Pons (tissue), 1 donor: ENCODE results near the gene ACOX3.
"Not testable (repeated sequence)": the region's sequence is repeated elsewhere in the genome, so short reads cannot be mapped to it uniquely, and the experiment has no call there.

Experiments
- DNase-seq: peaks from one replicate; pipeline ENCODE4 v3.0.0-alpha.2; 2016; ENCODE audit warnings: low spot score

Gene ACOX3

DNA sequence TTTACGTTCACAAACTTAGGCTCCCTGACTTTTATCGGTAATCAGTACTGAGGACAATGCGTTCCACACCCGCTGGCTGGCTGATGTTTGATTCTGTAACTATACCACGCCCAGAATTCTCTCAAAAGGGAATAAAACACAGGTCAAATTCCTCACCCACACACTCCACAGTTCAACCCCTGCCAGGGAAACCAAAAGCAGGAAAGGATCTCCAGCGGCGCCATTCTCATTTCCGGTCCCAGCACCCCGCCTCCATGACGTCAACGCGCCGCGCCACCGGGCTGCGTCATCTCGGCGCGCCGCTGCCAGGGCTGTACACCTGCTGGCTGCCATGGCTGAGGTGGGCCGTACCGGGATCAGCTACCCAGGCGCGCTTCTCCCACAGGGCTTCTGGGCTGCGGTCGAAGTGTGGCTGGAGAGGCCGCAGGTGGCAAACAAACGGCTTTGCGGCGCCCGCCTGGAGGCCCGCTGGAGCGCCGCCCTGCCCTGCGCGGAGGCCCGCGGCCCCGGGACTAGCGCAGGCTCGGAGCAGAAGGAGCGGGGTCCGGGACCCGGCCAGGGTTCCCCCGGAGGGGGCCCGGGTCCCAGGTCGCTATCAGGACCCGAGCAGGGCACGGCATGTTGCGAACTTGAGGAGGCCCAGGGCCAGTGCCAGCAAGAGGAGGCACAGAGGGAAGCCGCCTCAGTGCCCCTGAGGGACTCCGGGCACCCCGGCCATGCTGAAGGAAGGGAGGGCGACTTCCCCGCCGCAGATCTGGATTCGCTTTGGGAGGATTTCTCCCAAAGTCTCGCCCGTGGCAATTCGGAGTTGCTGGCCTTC lies at the start of gene ACOX3, which contains the start of gene TRMT44:
TSS of gene ACOX3 (minus strand) at position 232 of the 820 bp plus-strand sequence. CDS start 24,202 bp downstream, outside the sequence.
TSS of gene TRMT44 (plus strand) at position 286 of the 820 bp plus-strand sequence. CDS start at position 332, 46 bp downstream.
- DNase-seq, result peak; percentile 87

DNA sequence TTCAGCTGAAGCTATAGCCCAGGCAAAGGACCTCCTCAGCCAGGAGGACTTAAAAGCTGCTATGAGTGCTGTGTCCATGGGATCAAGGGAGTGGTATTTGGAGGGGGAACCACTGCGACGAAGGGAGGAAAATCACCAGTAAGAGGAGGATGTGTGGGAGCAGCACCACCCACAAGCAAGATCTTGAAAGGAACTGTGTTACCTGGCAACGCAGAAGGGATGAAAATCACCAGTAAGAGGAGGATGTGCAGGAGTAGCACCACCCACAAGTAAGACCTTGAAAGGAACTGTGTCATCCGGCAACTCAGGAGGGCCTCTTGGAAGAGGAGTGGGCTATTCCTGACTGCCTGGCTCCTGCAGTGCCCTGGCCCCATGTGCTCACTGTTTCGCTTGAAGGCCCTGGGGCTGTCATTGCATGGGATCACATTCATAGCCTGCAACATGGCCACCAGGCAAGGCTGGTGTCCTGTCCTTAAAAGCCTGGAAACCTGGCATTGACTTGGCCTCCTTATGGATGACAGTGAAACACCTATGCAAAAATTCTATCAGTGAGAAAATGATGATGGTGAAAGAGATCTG lies 48.4 kb upstream of the ACOX3 start:
- DNase-seq, result no peak

DNA sequence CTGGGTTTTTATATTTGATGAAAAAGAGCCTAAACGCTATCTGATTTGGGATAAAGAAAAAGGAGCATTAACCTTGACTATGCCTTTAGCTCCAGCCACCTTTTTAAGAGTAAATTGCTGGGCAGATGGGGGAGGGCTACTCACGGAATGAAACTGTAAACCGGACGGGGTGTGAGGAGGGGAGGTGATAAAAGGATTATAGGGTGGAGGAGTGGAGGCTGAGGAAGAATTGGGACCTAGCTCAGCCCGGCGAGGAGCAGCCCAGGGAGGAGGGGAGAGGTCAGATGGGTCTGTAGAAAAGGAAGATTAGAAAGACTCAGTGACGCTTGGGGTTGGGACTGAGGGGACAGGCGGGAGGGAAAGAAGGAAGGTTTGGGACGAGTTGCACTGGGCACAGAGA lies 46.1 kb upstream of the ACOX3 start:
- not testable (repeated sequence) for DNase-seq

DNA sequence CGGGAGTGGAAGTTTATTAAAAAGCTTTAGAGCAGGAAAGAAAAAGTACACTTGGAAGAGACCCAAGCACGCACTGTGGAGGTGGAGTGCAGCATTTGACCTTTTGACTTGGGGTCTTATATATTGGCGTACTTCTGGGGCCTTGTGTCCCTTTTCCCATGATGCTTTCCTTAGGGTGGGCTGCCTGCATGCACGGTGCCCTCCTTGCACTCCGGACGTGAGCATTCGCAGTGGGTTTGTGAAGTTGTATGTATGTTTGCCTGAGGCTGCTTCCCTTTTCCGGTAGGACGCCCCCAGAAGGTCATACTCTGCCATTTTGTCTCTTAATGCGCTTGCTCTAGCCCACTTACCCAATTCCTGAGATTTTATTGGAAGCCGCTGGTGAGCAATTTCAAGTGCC lies 39.7 kb upstream of the ACOX3 start:
- DNase-seq, result no peak

DNA sequence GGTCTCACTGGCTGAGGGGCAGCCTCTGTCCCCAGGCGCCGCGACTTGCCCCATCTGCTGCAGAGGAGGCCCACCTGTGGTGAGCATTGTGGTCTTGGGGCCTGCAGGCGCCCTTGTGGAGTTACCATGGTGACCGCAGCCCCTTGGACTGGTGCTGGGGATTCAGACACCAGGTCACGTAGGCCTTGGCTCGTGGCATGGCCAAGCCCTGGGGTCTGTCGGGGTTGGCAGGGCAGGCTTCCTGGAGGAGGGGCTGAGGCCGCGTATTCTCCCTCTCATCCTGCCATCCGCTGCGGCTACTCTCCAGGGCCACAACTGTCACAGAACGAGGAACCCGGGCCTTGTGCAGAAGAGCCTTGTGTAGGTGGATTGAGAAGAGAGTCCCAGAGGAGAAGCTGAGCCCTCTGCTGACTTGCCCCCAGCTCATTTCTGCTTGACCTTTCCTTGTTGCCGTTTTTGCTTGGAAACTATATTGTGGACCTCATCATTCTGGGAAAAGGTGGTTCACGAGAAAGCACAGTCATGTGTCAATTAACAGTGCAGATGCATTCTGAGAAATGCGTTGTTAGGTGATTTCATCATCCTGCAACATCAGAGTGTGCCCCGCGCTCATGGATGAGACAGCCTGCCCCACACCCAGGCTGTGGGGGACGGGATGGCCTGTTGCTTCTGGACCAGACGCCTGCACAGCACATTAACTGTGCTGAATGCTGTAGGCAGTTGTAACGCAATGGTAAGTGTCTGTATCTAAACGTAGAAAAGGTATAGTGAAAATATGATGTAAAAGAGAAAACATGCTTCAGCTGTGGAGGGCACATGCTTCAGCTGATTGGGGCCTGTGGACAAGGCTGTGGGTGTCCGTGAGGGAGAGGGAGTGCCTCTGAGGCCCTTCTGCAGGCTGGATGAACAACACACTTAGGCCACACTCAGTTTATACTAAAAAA lies 38.5 kb upstream of the ACOX3 start:
- no peak for DNase-seq

DNA sequence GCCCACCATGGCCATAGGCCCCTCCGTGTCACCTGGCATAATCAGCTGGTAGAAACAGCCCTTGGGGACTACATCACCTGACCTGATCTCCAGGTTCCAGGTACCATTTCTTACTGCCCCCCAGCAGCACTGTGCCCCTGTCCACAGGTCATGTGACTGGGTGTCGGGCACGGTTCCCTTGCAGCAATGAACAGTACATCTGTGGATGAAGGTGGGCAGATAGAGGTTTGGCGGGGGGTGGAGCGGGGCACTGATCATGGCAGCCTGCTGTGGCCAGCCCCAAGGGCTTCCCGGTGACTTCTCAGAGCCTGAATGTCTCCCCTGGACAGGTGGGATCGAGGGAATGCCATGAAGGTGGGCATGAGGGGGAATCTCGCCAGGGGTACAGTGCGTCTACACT lies 37.8 kb upstream of the ACOX3 start:
- DNase-seq, result no peak

DNA sequence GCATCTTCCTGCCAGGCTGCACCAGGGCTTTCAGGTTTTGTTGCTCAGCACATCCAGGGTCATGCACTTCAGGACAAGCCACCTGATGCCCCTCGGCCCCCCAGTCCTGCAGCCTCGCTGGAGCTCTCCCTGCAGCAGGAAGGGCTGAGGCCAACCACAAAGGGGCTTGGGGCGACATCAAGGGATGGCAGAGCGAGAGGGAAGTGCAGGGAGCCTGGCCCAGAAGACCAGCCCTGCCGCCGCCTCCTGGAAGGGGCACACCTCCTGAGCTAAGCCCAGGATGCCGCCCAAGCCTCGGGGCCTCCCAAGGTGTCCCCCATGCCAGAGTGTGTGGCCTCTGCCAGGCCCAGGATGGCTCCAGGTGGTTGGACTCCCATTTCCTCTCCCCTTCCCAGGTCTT lies 37.2 kb upstream of the ACOX3 start:
- no peak for DNase-seq

DNA sequence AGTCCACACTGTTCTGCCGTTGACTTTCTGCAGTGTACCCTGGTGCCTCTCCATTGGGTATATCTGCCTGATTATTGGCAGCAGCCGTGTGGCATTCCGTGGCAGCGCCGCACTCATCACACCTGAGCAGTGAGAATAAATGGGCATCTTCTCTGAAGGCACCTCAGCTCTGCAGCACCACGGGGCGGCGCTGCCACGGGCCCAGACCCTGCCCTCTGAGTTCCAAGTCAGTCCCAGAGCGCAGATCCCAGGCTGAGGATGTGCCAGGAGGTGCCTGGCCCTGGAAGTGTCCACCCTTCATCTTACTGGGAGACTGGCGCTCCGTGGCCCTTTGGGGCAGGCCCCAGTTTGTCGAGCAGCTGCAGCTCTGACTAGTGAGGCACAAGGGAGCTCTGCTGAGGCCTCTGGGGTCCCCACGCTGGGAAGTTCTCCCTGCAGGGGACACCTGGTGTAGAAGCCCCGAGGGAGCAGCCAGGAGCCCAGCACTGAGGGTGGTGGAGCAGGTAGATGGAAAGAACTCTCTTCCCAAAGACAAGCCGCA lies 36.6 kb upstream of the ACOX3 start:
- no peak for DNase-seq

DNA sequence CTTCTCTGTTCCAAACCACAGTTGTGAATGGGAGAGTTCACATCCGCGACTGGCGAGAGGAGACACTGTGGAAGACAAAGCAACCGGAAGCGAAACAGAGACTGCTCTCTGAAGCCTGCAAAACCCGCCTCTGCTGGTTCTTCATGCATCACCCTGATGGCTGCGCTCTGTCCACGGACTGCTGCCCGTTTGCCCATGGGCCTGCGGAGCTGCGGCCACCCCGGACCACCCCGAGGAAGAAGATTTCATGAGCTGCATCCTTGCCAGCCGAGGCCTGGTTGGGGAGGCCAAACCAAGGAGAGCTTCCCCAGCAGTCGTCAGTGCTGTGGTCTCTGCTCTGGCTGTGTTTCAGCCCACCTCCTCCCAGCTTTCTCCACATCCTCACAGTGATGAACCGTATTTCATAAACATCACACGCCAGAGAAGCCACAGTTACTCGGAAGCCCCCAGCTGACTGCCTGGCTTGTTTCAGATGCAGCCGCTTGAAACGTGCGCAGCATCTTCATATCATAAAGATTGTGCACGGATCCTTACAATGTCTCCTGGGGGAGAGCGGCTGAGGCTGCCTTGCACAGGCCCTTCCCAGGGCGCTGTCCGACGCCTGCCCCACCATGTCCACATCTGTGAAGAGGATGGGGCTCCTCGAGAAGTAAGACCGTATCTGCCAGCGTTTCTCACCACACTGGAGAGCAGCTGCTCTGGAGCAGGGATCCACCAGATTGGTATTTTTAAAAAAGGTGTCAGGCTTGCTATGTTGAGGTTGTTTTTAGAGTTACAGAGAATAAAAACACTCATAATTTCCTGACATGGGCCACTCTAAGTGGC lies 35.4 kb upstream of the ACOX3 start:
- DNase-seq, result no peak

DNA sequence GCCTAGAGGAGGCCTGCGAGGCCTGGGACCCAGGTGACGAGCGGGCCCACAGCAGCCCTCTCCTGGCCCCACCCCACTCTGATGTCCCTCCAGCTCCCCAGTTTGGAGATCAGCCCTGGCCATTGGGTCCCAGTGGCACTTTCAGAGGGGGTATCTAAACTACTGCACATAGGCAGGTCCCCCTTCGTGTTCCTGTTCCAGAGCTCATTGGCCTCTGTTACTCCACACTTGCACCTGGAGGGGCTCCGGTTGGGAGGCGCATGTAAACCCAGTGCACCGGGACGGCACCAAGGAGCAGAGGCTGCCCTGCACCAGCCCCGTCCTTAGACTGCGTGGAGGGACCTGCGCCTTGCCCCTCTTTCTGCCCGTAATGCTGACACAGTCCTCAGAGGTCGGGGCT lies 34.3 kb upstream of the ACOX3 start:
- no peak for DNase-seq

DNA sequence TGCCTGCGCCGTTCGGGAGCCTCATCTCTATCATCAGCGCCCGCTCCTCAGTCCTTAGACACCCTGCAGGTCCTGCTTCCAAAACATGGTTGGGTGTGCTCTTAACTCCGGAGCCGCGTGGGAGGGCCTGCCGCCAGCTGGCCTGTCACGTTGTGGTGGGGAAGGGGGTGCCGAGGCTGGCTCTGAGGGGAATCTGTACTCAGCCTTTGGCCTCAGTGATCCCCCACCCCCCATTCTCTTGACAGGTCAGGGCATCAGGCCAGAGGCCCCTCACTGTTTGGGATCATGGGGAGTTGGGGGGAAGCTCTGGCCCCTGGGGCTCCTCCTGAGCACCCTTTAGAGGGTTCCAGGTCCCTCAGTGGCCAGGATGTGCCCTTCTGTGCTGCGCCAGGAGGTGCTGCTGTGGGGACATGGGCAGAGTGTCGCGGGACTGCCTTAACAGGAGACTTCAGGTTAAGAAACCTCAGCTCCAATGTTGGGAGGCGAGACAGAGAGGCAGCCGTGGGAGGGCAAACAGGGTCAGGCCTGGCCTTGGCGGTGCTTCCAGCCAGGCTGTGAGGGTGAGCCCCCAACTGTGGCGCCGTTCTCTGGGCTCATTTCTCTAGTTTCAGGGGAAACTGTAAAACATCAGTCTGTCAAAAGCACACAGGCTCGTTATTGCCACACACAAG lies 33.5 kb upstream of the ACOX3 start:
- DNase-seq, result no peak

DNA sequence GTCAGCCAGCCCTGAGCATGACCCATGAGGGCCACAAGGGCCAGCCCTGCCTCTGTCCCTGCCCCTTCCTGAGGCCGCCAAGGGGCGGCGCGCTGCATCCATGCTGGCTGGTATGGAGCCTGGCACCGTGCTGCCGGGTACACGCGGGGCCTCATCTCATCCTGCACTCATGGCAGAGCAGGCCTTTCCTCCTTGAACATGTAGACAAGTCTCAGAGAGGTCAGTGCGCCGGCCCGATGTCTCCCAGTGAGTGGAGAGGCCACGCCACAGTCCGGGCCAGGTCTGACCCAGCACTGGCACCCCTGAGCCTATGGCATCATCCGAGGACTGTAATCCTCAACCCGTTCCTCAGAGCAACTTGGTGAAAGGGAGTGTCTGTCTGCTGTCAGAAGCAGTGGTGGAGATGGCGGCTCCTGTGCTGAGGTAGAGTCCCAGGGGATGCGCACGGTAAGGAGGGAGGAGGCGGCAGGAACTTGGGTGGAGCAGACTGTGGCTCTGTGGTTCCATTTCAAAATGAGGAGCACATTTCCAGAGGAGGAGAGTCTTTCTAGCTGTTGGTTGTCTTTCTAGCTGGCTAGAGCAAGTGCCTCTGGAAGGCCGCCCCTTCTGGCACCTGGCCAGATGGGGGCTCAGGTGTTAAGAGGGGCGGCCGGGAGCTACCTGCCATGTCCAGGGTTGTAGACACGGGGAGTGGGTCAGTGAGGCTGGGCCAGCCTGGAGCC lies 32.8 kb upstream of the ACOX3 start:
- no peak for DNase-seq

DNA sequence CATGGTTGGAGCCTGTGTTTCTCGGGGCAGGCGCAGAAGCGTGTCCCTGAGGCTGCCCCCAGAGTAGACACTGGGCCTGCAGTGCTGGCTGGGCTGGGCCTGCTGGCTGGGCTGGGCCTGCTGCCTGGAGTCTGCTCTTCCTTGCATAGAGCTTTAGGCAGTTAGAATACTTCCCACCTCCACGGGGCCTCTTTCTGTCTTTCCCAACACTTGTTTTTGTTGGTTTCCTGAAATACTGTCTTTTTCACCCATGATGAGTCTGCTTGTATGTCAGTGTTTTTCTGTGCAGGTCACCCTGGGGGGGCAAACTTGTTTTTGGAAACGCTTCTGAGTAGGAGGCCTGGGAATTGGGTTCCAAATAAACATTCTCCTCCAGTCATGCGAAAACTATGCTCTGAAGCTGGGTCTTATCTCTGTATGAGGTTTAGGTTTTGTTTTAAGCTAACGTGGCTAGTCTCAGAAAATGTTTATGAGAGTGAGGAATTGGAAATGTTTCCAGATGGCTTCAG lies 32.2 kb upstream of the ACOX3 start:
- peak; percentile 8 for DNase-seq

DNA sequence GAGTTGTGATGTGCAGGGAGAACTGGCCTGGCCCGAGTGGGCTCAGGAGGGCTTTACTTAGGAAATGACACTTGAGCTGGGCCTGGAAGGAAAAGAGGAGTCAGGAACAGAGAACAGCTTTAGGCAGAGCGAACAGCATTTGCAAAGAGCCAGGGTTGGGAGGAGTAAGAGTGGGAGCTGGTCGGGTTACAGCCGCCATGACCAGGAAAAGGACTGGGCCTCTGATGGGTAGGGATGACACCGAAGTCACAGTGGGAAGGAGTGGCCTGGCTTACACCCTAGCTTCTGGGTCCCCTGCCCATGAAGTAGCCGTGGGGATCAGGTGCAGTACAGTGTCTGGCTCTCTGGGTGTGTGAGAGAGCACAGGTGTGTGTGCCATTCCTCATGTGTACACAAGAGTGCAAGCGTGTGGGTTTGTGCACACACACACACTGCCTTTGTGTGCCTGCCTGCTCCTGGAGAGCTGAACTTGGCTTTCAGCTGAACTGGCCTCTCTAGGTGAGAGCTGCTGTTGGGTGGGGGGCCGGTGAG lies 31.7 kb upstream of the ACOX3 start:
- DNase-seq, result no peak

DNA sequence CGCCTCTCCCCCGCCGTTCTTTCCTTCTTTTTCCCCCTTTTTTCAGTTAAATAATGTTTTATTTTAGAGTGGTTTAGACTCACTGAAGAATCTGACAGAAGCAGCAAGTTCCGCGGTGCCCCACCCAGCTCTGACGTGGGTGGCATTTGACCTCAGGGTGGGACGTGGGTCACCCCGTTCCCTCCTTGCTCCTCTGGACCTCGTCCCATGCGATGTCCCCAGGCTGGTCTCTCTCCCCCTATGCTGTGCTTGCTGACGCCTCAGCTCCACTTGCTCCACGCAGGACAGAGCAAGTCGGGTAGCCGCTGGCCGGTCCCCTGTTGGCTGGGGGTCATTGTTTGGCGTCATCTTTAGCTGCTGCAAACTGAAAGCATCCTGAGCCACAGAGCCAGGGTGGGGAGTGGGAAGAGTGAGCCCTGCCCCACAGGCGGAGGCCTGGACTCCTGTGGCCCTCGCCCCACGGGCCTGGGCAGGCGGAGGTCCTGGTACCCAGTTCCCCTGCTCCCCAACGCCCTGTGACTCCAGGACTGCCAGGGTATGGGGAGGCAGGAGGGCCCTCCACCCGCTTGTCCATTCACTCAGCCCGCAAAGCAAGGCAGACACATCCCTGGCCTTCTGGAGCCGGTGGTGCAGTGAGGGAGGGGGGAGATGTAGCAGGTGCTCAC lies 30.8 kb upstream of the ACOX3 start:
- no peak for DNase-seq

DNA sequence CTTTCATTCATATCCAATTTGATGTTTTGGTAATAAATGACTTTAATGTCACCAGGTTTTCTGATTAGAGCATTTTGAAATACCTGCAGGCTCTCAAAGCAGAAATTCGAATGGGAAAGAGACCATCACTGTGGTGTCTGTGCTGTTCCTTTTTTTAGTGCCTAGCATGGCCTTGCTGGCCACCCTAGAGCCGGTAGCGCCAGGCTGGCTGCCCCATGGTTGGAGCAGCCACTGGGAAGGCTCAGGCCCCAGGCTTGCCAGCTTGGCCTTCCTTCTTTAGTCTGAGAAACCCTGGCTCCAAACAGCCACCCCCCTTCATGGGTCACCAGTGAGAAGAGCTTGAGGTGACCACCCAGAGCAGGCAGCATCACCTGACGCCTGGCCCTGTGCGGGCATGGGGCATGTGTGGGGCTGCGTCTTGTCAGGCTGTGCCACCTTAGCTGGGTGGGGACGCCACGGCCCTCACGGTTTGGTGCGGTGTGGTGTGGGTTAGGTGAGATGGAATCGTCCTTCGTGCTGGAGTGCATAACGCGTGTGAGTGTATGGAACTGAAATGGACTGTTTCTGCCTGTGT lies 30.0 kb upstream of the ACOX3 start:
- DNase-seq, result no peak

DNA sequence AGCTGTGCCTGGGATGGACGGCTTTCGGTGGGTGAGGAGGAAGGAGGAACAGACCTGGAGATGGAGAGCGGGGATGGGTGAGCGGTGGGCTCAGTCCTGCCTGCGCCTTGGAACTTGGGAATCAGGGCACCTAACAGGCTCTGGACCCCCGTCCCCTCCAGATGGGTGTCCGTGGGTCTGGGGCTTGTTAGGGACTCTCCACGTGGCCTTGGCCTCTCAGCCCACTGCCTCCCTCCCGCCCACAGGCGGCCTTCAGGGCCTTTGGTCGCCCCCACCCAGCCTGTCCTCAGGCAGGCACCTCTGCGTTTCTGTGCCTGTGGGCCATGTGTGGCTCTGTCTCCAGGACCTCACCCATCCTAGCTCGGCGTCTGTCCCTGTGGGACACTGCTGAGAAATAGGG lies 29.0 kb upstream of the ACOX3 start:
- no peak for DNase-seq

DNA sequence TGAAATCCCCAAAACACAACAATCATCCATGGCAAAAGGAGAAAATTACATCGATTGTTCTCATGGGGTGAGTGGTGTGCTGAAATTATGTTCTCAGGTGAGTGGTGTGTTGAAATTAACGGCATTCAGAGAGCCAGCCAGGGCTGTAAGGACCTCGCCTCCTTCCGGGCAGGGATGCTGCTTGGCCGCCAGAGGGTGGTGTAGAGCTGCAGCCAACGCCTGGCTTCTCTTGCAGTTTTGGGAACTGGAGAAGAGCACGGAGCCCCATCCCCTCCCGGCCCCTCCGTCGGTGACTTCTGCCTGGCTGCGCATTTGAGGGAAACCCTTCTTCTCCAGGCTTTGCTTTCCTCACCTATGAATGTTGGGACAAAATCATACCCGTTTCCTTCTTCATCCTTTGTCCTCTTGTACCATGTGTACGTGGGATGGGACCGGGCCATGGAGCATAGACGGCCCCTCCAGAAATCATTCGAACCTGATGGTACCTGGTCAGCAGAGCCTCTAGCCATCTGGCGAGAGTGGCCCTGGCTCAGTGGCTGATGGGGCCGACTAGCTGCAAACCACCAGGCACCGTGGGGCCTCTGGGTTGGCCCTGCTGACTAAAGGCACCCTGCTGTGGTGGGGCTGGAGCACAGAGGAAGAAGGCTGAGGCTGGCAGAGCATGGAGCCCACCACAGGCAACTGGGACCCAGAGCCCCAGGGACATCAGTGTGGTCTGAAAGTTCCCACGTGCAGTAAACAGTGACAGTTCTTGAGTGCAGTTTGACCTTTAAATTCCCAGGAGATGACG lies 28.4 kb upstream of the ACOX3 start:
- peak; percentile 26 for DNase-seq
